SH-SY5Y (cell line): ENCODE results near the gene MIX23.

Source experiments
- GATA2 ChIP-seq: IDR thresholded peaks from 2 replicates; pipeline ENCODE4 v1.6.1; 2011; ENCODE audit warnings: mild to moderate bottlenecking, low read depth, low read length
- GATA3 ChIP-seq: IDR thresholded peaks from 2 replicates; pipeline ENCODE4 v1.6.1; 2011; ENCODE audit warnings: low read depth, mild to moderate bottlenecking, low read length, moderate library complexity

DNA sequence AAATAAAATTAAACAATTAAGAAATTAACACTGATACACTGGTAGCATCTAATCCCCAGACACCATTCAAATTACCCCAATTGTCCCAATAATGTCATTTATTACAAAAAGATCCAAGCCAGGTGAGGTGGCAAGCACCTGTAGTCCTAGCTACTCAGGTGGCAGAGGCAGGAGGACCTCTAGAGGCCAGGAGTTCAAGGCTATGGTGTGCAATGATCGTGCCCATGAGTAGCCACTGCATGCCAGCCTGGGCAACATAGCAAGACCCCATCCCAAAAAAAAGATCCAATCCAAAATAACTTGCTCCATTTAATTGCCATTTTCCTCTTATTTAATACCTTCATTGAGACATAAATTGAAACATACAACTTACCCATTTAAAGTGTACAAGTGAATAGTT, 40.2 kb downstream of the MIX23 start:
- TF ChIP-seq GATA3 (no peak), GATA2 (no peak)
